ENCODE data around the gene RCSD1. TPM values are rescaled to one million over a fixed set of nuclear protein-coding genes. Genes with fewer than 3 reads are reported as not detected.

The RCSD1 gene
- total and polyA plus RNA-seq, 2 of the 13 experiments (the other 11 are each of a cell fraction or from before 2014, with no cell fraction given) = not detected

DNA sequence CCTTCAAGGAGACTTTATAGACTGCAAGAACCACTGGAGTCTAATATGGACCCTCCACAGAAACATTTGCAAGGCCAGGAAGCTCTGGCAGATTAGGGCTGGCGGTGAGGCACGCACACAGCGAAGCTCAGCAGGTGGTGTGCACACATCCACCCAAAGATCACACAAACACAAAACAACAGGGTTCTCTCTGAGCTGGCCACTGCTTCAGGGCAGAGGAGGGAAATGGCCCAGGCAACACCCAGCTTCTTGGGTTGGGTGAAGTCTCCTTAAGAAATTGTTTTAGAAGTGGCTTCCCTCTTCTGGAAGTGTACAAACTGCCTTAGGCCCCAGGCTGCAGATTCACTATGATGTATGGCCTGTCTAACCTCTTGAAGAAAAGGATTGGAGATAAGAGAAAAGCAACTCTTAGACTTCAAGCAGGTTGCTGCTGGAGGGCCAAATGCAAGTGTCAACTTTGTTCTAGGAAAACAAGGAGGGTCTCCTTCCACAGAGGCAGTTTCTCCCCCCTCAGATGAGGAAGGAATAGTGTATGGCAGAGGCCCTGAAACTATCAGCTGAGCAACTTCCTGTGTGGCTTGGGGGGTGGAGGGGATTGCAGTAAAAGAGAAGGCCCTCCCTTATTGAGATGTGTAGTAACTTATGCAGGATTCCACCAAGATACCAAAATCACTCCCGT is 2.0 kb downstream of the RCSD1 start (continued):
- TF ChIP-seq, protein P1, sequence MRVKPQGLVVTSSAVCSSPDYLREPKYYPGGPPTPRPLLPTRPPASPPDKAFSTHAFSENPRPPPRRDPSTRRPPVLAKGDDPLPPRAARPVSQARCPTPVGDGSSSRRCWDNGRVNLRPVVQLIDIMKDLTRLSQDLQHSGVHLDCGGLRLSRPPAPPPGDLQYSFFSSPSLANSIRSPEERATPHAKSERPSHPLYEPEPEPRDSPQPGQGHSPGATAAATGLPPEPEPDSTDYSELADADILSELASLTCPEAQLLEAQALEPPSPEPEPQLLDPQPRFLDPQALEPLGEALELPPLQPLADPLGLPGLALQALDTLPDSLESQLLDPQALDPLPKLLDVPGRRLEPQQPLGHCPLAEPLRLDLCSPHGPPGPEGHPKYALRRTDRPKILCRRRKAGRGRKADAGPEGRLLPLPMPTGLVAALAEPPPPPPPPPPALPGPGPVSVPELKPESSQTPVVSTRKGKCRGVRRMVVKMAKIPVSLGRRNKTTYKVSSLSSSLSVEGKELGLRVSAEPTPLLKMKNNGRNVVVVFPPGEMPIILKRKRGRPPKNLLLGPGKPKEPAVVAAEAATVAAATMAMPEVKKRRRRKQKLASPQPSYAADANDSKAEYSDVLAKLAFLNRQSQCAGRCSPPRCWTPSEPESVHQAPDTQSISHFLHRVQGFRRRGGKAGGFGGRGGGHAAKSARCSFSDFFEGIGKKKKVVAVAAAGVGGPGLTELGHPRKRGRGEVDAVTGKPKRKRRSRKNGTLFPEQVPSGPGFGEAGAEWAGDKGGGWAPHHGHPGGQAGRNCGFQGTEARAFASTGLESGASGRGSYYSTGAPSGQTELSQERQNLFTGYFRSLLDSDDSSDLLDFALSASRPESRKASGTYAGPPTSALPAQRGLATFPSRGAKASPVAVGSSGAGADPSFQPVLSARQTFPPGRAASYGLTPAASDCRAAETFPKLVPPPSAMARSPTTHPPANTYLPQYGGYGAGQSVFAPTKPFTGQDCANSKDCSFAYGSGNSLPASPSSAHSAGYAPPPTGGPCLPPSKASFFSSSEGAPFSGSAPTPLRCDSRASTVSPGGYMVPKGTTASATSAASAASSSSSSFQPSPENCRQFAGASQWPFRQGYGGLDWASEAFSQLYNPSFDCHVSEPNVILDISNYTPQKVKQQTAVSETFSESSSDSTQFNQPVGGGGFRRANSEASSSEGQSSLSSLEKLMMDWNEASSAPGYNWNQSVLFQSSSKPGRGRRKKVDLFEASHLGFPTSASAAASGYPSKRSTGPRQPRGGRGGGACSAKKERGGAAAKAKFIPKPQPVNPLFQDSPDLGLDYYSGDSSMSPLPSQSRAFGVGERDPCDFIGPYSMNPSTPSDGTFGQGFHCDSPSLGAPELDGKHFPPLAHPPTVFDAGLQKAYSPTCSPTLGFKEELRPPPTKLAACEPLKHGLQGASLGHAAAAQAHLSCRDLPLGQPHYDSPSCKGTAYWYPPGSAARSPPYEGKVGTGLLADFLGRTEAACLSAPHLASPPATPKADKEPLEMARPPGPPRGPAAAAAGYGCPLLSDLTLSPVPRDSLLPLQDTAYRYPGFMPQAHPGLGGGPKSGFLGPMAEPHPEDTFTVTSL (CRISPR knock-in tag; IDR thresholded peaks at IDR 0.05; ENCODE audit: borderline replicate concordance) = no peak
- TF ChIP-seq SRSF1 (optimal IDR thresholded peaks at IDR 0.05; ENCODE audit: low read depth, low read length) (no peak), ZNF713 (CRISPR knock-in tag; IDR thresholded peaks at IDR 0.05) (no peak), ZNF234 (CRISPR knock-in tag; conservative IDR thresholded peaks at IDR 0.05) (no peak), FOXA3 (CRISPR knock-in tag; IDR thresholded peaks at IDR 0.05) (no peak), PAX8 (CRISPR knock-in tag; IDR thresholded peaks at IDR 0.05; ENCODE audit: borderline replicate concordance) (no peak), HNRNPUL1 (IDR thresholded peaks at IDR 0.05; ENCODE audit: low read depth, low read length) (no peak), ELF4 (CRISPR knock-in tag; IDR thresholded peaks at IDR 0.05; ENCODE audit: borderline replicate concordance) (no peak)
- TF ChIP-seq, protein P2, sequence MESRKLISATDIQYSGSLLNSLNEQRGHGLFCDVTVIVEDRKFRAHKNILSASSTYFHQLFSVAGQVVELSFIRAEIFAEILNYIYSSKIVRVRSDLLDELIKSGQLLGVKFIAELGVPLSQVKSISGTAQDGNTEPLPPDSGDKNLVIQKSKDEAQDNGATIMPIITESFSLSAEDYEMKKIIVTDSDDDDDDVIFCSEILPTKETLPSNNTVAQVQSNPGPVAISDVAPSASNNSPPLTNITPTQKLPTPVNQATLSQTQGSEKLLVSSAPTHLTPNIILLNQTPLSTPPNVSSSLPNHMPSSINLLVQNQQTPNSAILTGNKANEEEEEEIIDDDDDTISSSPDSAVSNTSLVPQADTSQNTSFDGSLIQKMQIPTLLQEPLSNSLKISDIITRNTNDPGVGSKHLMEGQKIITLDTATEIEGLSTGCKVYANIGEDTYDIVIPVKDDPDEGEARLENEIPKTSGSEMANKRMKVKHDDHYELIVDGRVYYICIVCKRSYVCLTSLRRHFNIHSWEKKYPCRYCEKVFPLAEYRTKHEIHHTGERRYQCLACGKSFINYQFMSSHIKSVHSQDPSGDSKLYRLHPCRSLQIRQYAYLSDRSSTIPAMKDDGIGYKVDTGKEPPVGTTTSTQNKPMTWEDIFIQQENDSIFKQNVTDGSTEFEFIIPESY (CRISPR knock-in tag; IDR thresholded peaks at IDR 0.05) = no peak
- TF ChIP-seq, protein P3, sequence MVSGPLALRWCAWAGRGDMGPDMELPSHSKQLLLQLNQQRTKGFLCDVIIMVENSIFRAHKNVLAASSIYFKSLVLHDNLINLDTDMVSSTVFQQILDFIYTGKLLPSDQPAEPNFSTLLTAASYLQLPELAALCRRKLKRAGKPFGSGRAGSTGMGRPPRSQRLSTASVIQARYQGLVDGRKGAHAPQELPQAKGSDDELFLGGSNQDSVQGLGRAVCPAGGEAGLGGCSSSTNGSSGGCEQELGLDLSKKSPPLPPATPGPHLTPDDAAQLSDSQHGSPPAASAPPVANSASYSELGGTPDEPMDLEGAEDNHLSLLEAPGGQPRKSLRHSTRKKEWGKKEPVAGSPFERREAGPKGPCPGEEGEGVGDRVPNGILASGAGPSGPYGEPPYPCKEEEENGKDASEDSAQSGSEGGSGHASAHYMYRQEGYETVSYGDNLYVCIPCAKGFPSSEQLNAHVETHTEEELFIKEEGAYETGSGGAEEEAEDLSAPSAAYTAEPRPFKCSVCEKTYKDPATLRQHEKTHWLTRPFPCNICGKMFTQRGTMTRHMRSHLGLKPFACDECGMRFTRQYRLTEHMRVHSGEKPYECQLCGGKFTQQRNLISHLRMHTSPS (CRISPR knock-in tag; IDR thresholded peaks at IDR 0.05; ENCODE audit: low read depth) = no peak
- TF ChIP-seq, protein P4, sequence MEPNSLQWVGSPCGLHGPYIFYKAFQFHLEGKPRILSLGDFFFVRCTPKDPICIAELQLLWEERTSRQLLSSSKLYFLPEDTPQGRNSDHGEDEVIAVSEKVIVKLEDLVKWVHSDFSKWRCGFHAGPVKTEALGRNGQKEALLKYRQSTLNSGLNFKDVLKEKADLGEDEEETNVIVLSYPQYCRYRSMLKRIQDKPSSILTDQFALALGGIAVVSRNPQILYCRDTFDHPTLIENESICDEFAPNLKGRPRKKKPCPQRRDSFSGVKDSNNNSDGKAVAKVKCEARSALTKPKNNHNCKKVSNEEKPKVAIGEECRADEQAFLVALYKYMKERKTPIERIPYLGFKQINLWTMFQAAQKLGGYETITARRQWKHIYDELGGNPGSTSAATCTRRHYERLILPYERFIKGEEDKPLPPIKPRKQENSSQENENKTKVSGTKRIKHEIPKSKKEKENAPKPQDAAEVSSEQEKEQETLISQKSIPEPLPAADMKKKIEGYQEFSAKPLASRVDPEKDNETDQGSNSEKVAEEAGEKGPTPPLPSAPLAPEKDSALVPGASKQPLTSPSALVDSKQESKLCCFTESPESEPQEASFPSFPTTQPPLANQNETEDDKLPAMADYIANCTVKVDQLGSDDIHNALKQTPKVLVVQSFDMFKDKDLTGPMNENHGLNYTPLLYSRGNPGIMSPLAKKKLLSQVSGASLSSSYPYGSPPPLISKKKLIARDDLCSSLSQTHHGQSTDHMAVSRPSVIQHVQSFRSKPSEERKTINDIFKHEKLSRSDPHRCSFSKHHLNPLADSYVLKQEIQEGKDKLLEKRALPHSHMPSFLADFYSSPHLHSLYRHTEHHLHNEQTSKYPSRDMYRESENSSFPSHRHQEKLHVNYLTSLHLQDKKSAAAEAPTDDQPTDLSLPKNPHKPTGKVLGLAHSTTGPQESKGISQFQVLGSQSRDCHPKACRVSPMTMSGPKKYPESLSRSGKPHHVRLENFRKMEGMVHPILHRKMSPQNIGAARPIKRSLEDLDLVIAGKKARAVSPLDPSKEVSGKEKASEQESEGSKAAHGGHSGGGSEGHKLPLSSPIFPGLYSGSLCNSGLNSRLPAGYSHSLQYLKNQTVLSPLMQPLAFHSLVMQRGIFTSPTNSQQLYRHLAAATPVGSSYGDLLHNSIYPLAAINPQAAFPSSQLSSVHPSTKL (CRISPR knock-in tag; IDR thresholded peaks at IDR 0.05) = no peak
